Measurements from ENCODE around the gene EPHA4. TPM values are rescaled to one million over a fixed set of nuclear protein-coding genes. Genes with fewer than 3 reads are reported as not detected.
A peak's percentile ranks its signal among the peaks of the same experiment; 100 is the strongest.

EPHA4 gene
- 10 to 100 TPM; 21.4 to 36.8 (median 21.9) TPM for total RNA-seq
- long read RNA-seq, donor 1, full-length matches to known transcripts: 5 of 9 reads
- long read RNA-seq, donor 1, partial matches to known transcripts: 3 of 9 reads
- long read RNA-seq, donor 1, other reads (novel, unspliced or antisense): 1 of 9 reads
- long read RNA-seq, donor 2, partial matches to known transcripts: 1 of 1 reads
- long read RNA-seq, donor 2, other reads (novel, unspliced or antisense): 0 of 1 reads

DNA sequence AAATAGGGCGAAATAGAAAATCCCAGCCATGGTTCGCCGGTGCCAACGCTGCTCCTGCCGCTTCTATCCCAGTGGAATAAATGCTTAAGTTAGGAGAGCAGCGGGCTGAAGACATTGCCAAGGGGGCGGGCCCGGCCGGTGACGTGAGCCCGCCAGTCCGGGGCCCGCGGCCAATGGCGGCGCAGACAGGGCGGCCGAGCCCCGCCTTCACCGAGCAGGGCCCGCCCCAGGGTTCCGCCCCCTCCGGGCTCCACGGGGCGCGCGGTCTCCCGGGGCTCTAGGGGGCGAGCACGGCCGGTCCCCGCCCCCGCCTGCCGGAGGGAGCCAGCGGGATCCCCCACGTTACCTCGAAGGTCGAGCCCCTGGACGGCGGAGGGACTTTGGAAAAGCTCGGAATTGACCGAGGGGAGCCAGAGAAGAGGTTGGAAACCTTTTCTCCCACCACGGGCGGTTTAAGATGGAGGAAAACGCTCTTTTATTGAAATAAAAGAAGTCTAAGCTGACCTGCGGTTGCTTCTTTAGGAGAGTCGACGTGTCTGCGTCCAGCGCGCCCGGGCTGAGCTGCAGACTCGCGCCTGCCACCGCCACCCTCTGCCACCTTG is at the start of gene EPHA4:
TSS of gene EPHA4 (minus strand) at position 86 of the 602 bp plus-strand sequence. CDS start at position 30, 56 bp downstream.
- Histone ChIP-seq H3K9me3 (no peaks in the 10 kb centered on the region), H3K36me3 (ENCODE audit: low read depth) (no peaks in the 10 kb centered on the region), H3K4me1 (ENCODE audit: low read depth) (peaks cover 15% of the 10 kb centered on the region), H3K4me3 (peak within 1 kb of the TSS; percentile 48)
- intact Hi-C loops (cut with DNase I, micrococcal nuclease): loop anchor here (2.0 to 10.0 kb wide), 3 partner anchors 885 to 1828 kb away; no protein-coding TSS in a partner anchor
- ATAC-seq (peak; percentile 91), DNase-seq (peak; percentile 89 to 93 (median 92))
- TF ChIP-seq, protein P1, sequence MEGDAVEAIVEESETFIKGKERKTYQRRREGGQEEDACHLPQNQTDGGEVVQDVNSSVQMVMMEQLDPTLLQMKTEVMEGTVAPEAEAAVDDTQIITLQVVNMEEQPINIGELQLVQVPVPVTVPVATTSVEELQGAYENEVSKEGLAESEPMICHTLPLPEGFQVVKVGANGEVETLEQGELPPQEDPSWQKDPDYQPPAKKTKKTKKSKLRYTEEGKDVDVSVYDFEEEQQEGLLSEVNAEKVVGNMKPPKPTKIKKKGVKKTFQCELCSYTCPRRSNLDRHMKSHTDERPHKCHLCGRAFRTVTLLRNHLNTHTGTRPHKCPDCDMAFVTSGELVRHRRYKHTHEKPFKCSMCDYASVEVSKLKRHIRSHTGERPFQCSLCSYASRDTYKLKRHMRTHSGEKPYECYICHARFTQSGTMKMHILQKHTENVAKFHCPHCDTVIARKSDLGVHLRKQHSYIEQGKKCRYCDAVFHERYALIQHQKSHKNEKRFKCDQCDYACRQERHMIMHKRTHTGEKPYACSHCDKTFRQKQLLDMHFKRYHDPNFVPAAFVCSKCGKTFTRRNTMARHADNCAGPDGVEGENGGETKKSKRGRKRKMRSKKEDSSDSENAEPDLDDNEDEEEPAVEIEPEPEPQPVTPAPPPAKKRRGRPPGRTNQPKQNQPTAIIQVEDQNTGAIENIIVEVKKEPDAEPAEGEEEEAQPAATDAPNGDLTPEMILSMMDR (IDR thresholded peaks at IDR 0.05): no peak

DNA sequence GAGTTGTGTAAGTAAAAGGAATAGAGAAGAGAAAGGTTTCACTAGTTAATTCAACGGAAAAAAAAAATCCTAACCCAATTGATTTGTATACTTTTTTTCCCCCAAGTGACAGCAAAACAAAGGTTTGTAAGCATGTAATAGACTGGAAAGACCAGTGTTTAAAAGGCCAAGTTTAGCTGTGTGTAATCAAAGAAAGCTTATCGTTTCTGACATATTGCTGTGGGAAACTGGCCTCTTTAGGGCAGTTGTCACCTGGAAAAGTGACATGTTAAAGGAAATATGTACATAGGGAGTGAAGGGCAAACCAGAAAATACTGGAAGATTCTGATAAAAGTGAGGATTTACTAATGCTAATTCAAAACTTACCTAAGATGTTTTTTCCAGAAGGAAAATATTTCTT is 45.9 kb upstream of the EPHA4 start:
- Histone ChIP-seq H3K36me3 (ENCODE audit: low read depth) (no peaks in the 10 kb centered on the region), H3K4me3 (no peak overlapping the region), H3K4me1 (ENCODE audit: low read depth) (no peaks in the 10 kb centered on the region), H3K9me3 (no peaks in the 10 kb centered on the region)
- ATAC-seq (no peak), DNase-seq (no peak)
- TF ChIP-seq, protein P1 (IDR thresholded peaks at IDR 0.05): no peak
- intact Hi-C loops (cut with DNase I, micrococcal nuclease): no loop called here

DNA sequence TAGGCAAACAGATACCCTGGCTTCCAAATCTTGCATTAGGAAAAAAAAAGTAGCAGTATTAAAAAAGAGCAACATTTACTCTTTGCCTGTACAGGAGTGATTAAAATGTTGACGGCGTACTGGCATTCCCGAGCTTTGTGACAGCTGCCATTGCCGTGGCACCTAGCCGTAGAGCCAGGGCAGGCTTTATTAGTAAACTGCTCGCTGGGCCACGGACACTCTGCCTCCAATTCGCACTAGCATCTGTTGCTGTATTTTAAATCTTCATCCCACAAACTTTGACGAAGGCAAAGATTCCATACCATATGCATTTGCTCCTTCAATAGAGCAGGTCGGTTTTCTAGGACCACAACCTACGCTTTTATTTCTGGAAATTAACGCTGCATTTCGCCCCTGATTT is 44.5 kb upstream of the EPHA4 start:
- no peak overlapping the region for H3K4me3 ChIP-seq
- no peaks in the 10 kb centered on the region for H3K36me3 ChIP-seq (ENCODE audit: low read depth)
- DNase-seq (no peak), ATAC-seq (no peak)
- TF ChIP-seq, protein P1 (IDR thresholded peaks at IDR 0.05): no peak
- no peaks in the 10 kb centered on the region for H3K9me3 ChIP-seq
- H3K4me1 ChIP-seq (ENCODE audit: low read depth): no peaks in the 10 kb centered on the region
- intact Hi-C loops (cut with DNase I, micrococcal nuclease): no loop called here

DNA sequence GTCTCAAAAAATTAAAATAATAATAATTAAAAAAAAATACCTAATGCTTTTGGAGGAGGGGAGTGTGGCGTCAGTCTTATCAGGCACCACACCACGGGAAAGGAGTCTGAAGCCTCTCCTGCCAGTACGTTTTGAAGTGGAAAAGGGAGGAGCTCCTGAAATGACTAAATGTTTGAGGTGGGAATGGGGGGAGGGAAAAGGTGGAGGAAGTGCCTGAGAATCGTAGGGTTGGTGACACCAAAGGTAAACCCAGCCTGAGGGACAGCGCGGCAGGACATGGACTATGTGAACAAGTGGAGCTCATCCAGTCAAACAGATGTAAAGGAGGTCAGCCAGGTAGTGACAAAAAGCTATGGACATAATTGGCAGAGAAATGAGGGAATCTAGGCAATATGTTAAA is 42.2 kb upstream of the EPHA4 start:
- H3K4me3 ChIP-seq: no peak overlapping the region
- intact Hi-C loops (cut with DNase I, micrococcal nuclease): no loop called here
- TF ChIP-seq, protein P1 (IDR thresholded peaks at IDR 0.05): no peak
- H3K9me3 ChIP-seq: no peaks in the 10 kb centered on the region
- no peak for DNase-seq
- no peaks in the 10 kb centered on the region for H3K4me1 ChIP-seq (ENCODE audit: low read depth)
- H3K36me3 ChIP-seq (ENCODE audit: low read depth): no peaks in the 10 kb centered on the region
- ATAC-seq: no peak

DNA sequence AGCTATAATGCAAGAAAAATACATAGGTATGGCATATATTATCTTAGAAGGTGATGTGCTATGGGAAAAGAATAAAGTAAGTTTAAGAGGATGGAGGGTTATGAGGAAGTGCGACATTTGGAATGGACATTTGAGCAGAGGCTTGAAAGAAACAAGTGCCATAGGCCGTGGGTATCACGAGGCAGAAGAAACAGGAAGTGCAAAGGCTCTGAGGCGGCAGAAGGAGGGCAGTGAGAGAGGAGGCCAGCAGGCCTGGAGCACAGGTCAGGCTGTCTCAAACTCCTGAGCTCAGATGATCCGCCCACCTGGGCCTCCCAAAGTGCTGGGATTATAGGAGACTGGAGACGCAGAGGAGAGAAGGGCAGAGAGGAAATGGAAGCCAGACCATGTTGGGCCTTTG is 40.7 kb upstream of the EPHA4 start:
- Histone ChIP-seq H3K36me3 (ENCODE audit: low read depth) (no peaks in the 10 kb centered on the region), H3K9me3 (no peaks in the 10 kb centered on the region), H3K4me1 (ENCODE audit: low read depth) (no peaks in the 10 kb centered on the region), H3K4me3 (no peak overlapping the region)
- ATAC-seq: no peak
- intact Hi-C loops (cut with DNase I, micrococcal nuclease): no loop called here
- TF ChIP-seq, protein P1 (IDR thresholded peaks at IDR 0.05): no peak
- no peak for DNase-seq

Data from mucosa of descending colon (tissue), 3 donors.